Trophoblast cell (in vitro differentiated cells and primary cell): ENCODE results near the gene CCNH.

Experiments
- DNase-seq, 2 donors: peaks; one replicate each; pipeline ENCODE4 v3.0.0-alpha.2; 2016
- H2AFZ ChIP-seq: 2 replicates; pipeline ENCODE4 v1.6.1; 2013; ENCODE audit warnings: low read length, moderate library complexity, mild to moderate bottlenecking; ENCODE audit not compliant: insufficient read depth, poor library complexity
- H2AK5ac ChIP-seq: 2 replicates; pipeline ENCODE4 v1.6.1; 2013; ENCODE audit warnings: mild to moderate bottlenecking, low read length
- H2BK120ac ChIP-seq: 2 replicates; pipeline ENCODE4 v1.6.1; 2013; ENCODE audit warnings: low read length, mild to moderate bottlenecking, moderate library complexity; ENCODE audit not compliant: insufficient read depth, poor library complexity
- H2BK12ac ChIP-seq: 2 replicates; pipeline ENCODE4 v1.6.1; 2013; ENCODE audit warnings: mild to moderate bottlenecking, low read length, moderate library complexity
- H2BK5ac ChIP-seq: 2 replicates; pipeline ENCODE4 v1.6.1; 2013; ENCODE audit warnings: low read length, low read depth, moderate library complexity, mild to moderate bottlenecking; ENCODE audit not compliant: poor library complexity
- H3K14ac ChIP-seq: 2 replicates; pipeline ENCODE4 v1.6.1; 2013; ENCODE audit warnings: mild to moderate bottlenecking, low read length
- H3K18ac ChIP-seq: 2 replicates; pipeline ENCODE4 v1.6.1; 2013; ENCODE audit warnings: mild to moderate bottlenecking, low read length
- H3K23ac ChIP-seq: 2 replicates; pipeline ENCODE4 v1.6.1; 2013; ENCODE audit warnings: low read length
- H3K27ac ChIP-seq: 2 replicates; pipeline ENCODE4 v1.5.1; 2013; ENCODE audit warnings: low read depth, mild to moderate bottlenecking, inconsistent platforms, low read length, moderate library complexity
- H3K27me3 ChIP-seq: 2 replicates; pipeline ENCODE4 v1.6.1; 2013; ENCODE audit warnings: inconsistent platforms, mild to moderate bottlenecking, low read length, moderate library complexity; ENCODE audit not compliant: insufficient read depth
- H3K36me3 ChIP-seq, 2 experiments: 1 replicate in 1 of 2; 2 replicates in 1 of 2; pipeline ENCODE4 v1.6.1; 2013; ENCODE audit warnings: low read length in 2 of 2, mild to moderate bottlenecking in 2 of 2, moderate library complexity in 1 of 2; ENCODE audit not compliant: insufficient read depth in 2 of 2, control insufficient read depth in 1 of 2
- H3K4ac ChIP-seq: 2 replicates; pipeline ENCODE4 v1.6.1; 2013; ENCODE audit warnings: low read depth, mild to moderate bottlenecking, low read length, moderate library complexity
- H3K4me1 ChIP-seq, 2 experiments: 1 replicate in 1 of 2; 2 replicates in 1 of 2; pipeline ENCODE4 v1.6.1; 2013; ENCODE audit warnings: low read length in 2 of 2, mild to moderate bottlenecking in 2 of 2, moderate library complexity in 1 of 2; ENCODE audit not compliant: insufficient read depth in 2 of 2, control insufficient read depth in 1 of 2
- H3K4me2 ChIP-seq: 2 replicates; pipeline ENCODE4 v1.6.1; 2013; ENCODE audit warnings: inconsistent platforms, mild to moderate bottlenecking, low read length, moderate library complexity
- H3K4me3 ChIP-seq: 2 replicates; pipeline ENCODE4 v1.5.1; 2013; ENCODE audit warnings: mild to moderate bottlenecking, low read depth, low read length, inconsistent platforms
- H3K79me1 ChIP-seq: one replicate; pipeline ENCODE4 v1.6.1; 2013; ENCODE audit warnings: low read length
- H3K79me2 ChIP-seq: 2 replicates; pipeline ENCODE4 v1.6.1; 2013; ENCODE audit warnings: low read length, mild to moderate bottlenecking; ENCODE audit not compliant: control insufficient read depth, insufficient read depth, poor library complexity
- H3K9ac ChIP-seq: 2 replicates; pipeline ENCODE4 v1.6.1; 2013; ENCODE audit warnings: mild to moderate bottlenecking, low read length
- H3K9me3 ChIP-seq: 2 replicates; pipeline ENCODE4 v1.6.1; 2013; ENCODE audit warnings: low read depth, mild to moderate bottlenecking, control low read depth, inconsistent platforms, low read length; ENCODE audit not compliant: insufficient read depth
- H4K12ac ChIP-seq: 2 replicates; pipeline ENCODE4 v1.6.1; 2013; ENCODE audit warnings: low read depth, mild to moderate bottlenecking, low read length, moderate library complexity
- H4K8ac ChIP-seq: 2 replicates; pipeline ENCODE4 v1.6.1; 2013; ENCODE audit warnings: low read depth, mild to moderate bottlenecking, low read length, moderate library complexity
- H4K91ac ChIP-seq: one replicate; pipeline ENCODE4 v1.6.1; 2013; ENCODE audit warnings: low read depth, mild to moderate bottlenecking, low read length, moderate library complexity
- WGBS: extraction: QIAGEN DNeasy Blood & Tissue Kit; methylation state at CpG from one replicate; pipeline ENCODE4 v1.1.7; 2013; ENCODE audit warnings: missing lambda C conversion rate; ENCODE audit not compliant: insufficient read length, insufficient coverage; ENCODE audit errors: extremely low coverage; 5-methylcytosine and 5-hydroxymethylcytosine counted together

CCNH gene

DNA sequence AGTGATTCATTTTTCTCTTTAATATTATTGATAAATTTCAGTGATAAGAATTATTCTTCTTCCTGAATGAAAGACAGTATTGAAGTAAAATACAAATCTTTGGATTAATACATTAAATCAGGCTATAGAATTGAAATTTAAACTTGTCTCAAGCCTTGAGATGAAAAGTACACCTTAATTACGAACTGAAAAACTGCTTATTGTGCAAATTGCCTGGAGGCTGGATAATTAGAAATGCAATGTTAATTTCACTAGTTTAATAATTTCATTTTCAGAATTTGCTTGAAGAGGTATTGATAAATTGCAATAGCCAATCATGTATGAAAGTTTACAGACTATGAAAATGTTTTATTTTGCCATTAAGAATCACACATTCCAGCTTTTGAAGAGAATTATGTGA is 11.0 kb upstream of the CCNH start:
- H3K9me3 ChIP-seq: no peaks in the 10 kb centered on the region
- H3K18ac ChIP-seq: no peak overlapping the region

DNA sequence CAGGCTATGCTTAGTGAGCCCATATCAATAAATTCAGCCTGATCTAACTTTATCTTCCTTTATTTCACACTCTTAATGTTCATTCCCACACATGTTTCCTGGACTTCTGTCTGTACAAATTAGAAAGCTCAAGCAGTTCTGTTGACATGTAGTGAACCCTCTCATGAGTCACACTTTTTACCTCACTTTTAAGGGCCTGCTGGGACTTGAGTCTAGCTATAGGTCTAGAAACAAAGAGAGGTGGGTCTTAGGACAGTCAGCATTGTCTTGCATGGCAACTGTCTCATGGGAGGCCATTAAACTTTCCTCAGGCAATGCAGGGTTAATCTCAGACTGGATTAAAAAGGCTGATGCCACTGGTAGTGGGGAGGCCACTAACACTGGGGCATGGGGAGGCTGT is 8.6 kb upstream of the CCNH start:
- Histone ChIP-seq H3K9me3 (no peaks in the 10 kb centered on the region), H3K4me3 (no peak overlapping the region), H3K27me3 (no peaks in the 10 kb centered on the region), H3K27ac (no peak overlapping the region), H4K12ac (no peak overlapping the region), H3K9ac (no peak overlapping the region), H2BK12ac (no peak overlapping the region), H3K79me2 (no peaks in the 10 kb centered on the region), H3K18ac (no peak overlapping the region), H3K14ac (no peak overlapping the region), H3K4me1 (no peaks in the 10 kb centered on the region), H2AK5ac (no peak overlapping the region), H3K79me1 (no peaks in the 10 kb centered on the region), H3K4ac (no peak overlapping the region), H2AFZ (no peak overlapping the region), H3K36me3 (no peaks in the 10 kb centered on the region), H3K23ac (no peak overlapping the region), H2BK5ac (no peak overlapping the region), H3K4me2 (no peak overlapping the region), H4K91ac (no peak overlapping the region), H4K8ac (no peak overlapping the region), H2BK120ac (no peak overlapping the region)
- no peak for DNase-seq

More for the DNA sequence above, 11.0 kb upstream of the CCNH start:
- Histone ChIP-seq H2AK5ac (no peak overlapping the region), H2BK5ac (no peak overlapping the region), H2AFZ (no peak overlapping the region), H3K4me1 (no peaks in the 10 kb centered on the region), H3K23ac (no peak overlapping the region), H2BK120ac (no peak overlapping the region), H3K27me3 (no peaks in the 10 kb centered on the region), H3K79me2 (no peaks in the 10 kb centered on the region), H3K4ac (no peak overlapping the region), H3K27ac (no peak overlapping the region), H4K91ac (no peak overlapping the region), H3K36me3 (no peaks in the 10 kb centered on the region), H3K4me3 (no peak overlapping the region), H3K14ac (no peak overlapping the region), H3K9ac (no peak overlapping the region), H2BK12ac (no peak overlapping the region), H4K12ac (no peak overlapping the region), H3K4me2 (no peak overlapping the region), H4K8ac (no peak overlapping the region), H3K79me1 (no peaks in the 10 kb centered on the region)
- no peak for DNase-seq
- no CpG with 5 or more reads among the region's 1 CpG for WGBS

DNA sequence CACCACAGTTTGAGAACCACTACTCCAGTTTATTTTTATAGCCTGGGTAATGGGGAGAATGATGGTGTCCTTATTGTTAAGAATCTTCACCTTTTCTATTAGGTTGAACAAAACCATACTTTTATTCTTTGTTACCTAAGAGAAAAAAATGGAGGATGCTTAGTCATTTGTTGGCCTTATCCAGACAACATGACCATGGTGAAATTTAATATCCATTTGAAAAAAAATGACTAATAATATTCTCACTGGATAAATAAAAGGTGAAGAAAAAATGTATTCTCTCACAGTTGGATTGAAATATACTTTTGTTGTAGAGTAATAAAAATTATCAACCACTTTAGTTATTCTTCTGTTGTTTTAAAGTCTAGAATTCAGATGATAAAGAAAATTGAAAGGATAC is 5.8 kb upstream of the CCNH start:
- H3K79me1 ChIP-seq: no peaks in the 10 kb centered on the region
- no peaks in the 10 kb centered on the region for H3K27me3 ChIP-seq
- no peaks in the 10 kb centered on the region for H3K79me2 ChIP-seq
- H4K8ac ChIP-seq: no peak overlapping the region
- H2AK5ac ChIP-seq: no peak overlapping the region
- H2BK5ac ChIP-seq: no peak overlapping the region
- no peaks in the 10 kb centered on the region for H3K9me3 ChIP-seq
- no peak overlapping the region for H3K4ac ChIP-seq
- no peak overlapping the region for H3K27ac ChIP-seq
- no peak overlapping the region for H3K4me3 ChIP-seq
- H3K4me2 ChIP-seq: no peak overlapping the region
- H3K14ac ChIP-seq: no peak overlapping the region
- no peaks in the 10 kb centered on the region for H3K36me3 ChIP-seq
- H2BK12ac ChIP-seq: no peak overlapping the region
- H4K91ac ChIP-seq: no peak overlapping the region
- no peak overlapping the region for H3K23ac ChIP-seq
- H3K18ac ChIP-seq: no peak overlapping the region
- no peak overlapping the region for H4K12ac ChIP-seq
- H3K4me1 ChIP-seq: no peaks in the 10 kb centered on the region
- no peak overlapping the region for H2AFZ ChIP-seq
- H2BK120ac ChIP-seq: no peak overlapping the region
- DNase-seq: no peak
- no peak overlapping the region for H3K9ac ChIP-seq

DNA sequence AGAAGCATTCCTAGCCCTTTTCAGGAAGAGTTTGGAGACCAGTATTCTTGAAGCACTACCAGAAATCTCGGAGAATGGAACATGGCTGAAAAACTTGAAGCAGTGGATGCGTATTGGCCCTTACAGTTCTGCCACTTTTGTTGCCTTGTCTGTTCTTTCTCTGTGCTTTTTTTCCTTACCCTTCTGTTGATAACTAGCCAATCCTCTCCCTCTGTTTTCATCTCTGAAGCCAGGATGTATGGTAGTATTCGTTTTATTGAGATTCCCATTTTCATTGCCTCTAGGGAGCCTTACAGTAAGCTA is 564 bp upstream of the CCNH start:
- Histone ChIP-seq H3K18ac (no peak overlapping the region), H2BK5ac (no peak overlapping the region), H2BK120ac (no peak overlapping the region), H4K8ac (peak overlapping the region; percentile 84), H3K27ac (no peak overlapping the region), H3K14ac (no peak overlapping the region), H3K4me1 (no peaks in the 10 kb centered on the region), H4K91ac (peak overlapping the region; percentile 16), H2BK12ac (no peak overlapping the region), H2AFZ (peak overlapping the region; percentile 79), H3K4ac (no peak overlapping the region), H3K27me3 (no peaks in the 10 kb centered on the region), H4K12ac (no peak overlapping the region), H3K79me2 (peaks cover 4% of the 10 kb centered on the region), H3K36me3 (no peaks in the 10 kb centered on the region), H3K4me3 (no peak overlapping the region), H3K23ac (no peak overlapping the region), H3K4me2 (peak overlapping the region; percentile 64), H3K9me3 (no peaks in the 10 kb centered on the region), H2AK5ac (no peak overlapping the region), H3K79me1 (peaks cover 7% of the 10 kb centered on the region), H3K9ac (no peak overlapping the region)
- WGBS: no CpG with 5 or more reads among the region's 3 CpGs
- DNase-seq: no peak
